ENCODE results near the gene SGMS1.

The SGMS1 gene

GRCh38 chr10:50286517-50286916, 337.2 kb downstream of the SGMS1 start:
- no peak overlapping the region for H3K4me3 ChIP-seq (ENCODE audit: low read depth, low read length)
- no peak for TF ChIP-seq CTCF (IDR thresholded peaks at IDR 0.05; ENCODE audit: insufficient read depth, low read depth, low read length, missing control alignments)
- DNase-seq (ENCODE audit: low read depth) = no peak

GRCh38 chr10:50281967-50282522, 341.7 kb downstream of the SGMS1 start:
- TF ChIP-seq CTCF (IDR thresholded peaks at IDR 0.05; ENCODE audit: insufficient read depth, low read depth, low read length, missing control alignments) = no peak
- no peak overlapping the region for H3K4me3 ChIP-seq (ENCODE audit: low read depth, low read length)
- no peak for DNase-seq (ENCODE audit: low read depth)

DNA sequence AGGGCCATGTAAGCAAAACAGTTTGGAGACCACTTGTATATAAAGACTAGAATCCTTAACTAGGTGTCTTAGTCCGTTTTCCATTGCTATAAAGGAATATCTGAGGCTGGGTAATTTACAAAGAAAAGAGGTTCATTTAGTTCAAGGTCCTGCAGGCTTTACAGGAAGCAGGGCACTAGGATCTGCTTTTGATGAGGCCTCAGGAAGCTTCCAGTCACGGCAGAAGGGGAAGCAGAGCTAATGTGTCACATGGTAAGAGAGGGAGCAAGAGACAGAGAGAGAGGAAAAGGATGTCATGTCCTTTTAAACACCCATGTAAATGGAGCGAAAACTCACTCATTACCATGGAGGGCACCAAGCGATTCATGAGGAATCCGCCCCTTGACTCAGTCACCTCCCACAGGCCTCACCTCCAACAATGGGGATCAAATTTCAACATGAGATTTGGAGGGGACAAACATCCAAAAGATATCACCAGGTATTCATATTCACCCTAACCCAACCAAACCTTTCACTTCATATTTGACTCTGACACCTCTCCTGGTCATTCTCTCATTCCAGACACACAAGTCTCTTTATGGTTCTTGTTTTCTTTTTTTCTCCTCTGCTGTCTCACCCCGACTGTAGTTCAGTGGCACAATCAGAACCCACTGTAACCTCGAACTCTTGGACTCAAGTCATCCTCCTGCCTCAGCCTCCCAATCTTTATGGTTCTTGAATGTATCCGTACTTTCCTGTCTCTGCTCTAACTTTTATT, 342.4 kb downstream of the SGMS1 start:
- no peak for DNase-seq (ENCODE audit: low read depth)
- H3K4me3 ChIP-seq (ENCODE audit: low read depth, low read length) = no peak overlapping the region
- TF ChIP-seq CTCF (IDR thresholded peaks at IDR 0.05; ENCODE audit: insufficient read depth, low read depth, low read length, missing control alignments) = no peak

- no peak overlapping the region for H3K4me3 ChIP-seq (ENCODE audit: low read depth, low read length)
- no peak for DNase-seq (ENCODE audit: low read depth)
- no peak for TF ChIP-seq CTCF (IDR thresholded peaks at IDR 0.05; ENCODE audit: insufficient read depth, low read depth, low read length, missing control alignments)
These were observed 343.5 kb downstream of the SGMS1 start for GRCh38 chr10:50280049-50280841.

DNA sequence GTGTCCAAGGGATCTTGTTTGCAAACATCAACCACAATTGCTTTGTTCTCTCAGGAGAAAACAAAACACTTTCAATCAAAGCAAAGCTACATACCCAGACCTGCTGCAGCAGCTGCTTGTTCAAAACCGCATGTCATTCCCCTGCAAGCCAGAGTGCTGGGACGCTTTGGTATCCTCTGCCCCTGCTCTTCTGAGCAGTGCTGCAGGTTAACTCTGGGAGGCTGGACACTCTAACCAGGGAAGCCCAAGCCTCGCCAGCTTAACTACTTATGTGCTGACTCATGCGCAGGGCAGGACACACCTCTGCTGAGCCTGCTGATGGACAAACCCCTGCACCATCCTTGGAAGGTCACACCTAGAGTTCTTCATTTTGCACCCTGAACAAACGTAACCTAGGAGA, 344.3 kb downstream of the SGMS1 start:
- no peak for DNase-seq (ENCODE audit: low read depth)
- no peak overlapping the region for H3K4me3 ChIP-seq (ENCODE audit: low read depth, low read length)
- no peak for TF ChIP-seq CTCF (IDR thresholded peaks at IDR 0.05; ENCODE audit: insufficient read depth, low read depth, low read length, missing control alignments)

- H3K4me3 ChIP-seq (ENCODE audit: low read depth, low read length) = no peak overlapping the region
- peak; percentile 71 for TF ChIP-seq CTCF (IDR thresholded peaks at IDR 0.05; ENCODE audit: insufficient read depth, low read depth, low read length, missing control alignments)
- DNase-seq (ENCODE audit: low read depth) = peak; percentile 63
These were observed 348.0 kb downstream of the SGMS1 start for GRCh38 chr10:50275650-50276235.
